Gastrocnemius medialis (tissue), 4 donors: Measurements from ENCODE around the gene PPA1.

Source experiments
- CTCF ChIP-seq, 5 experiments: fragments of 450-650 bp in 3 of 5; fragments of 200-600 bp in 2 of 5; sonication (generic) in 2 of 5; IDR thresholded peaks in 4 of 5; conservative IDR thresholded peaks in 1 of 5; 1 replicate in 4 of 5; 2 replicates in 1 of 5; pipeline ENCODE4 v1.5.1; 2016 to 2019; ENCODE audit warnings: antibody characterized with exemption in 5 of 5, mild to moderate bottlenecking in 3 of 5, moderate library complexity in 3 of 5
- POLR2A ChIP-seq, 2 donors: fragments of 450-650 bp; IDR thresholded peaks; one replicate each; pipeline ENCODE4 v1.6.1; 2017; ENCODE audit warnings: antibody characterized with exemption in 2 of 2, mild to moderate bottlenecking in 2 of 2, moderate library complexity in 2 of 2

- no peak for TF ChIP-seq CTCF (IDR thresholded peaks at IDR 0.05 in 4 of 5, conservative IDR thresholded peaks at IDR 0.05 in 1 of 5)
- no peak for TF ChIP-seq POLR2A (IDR thresholded peaks at IDR 0.05)
These were observed 23.2 kb upstream of the PPA1 start for GRCh38 chr10:70256463-70256862.
